WI38 (cell line): ENCODE measurements around the gene SOX12.
"Not testable (repeated sequence)": the region's sequence is repeated elsewhere in the genome, so short reads cannot be mapped to it uniquely, and the experiment has no call there.

Experiments used
- H3K4me3 ChIP-seq: 2 replicates; pipeline ENCODE4 v1.5.1; 2011; ENCODE audit warnings: low read depth, mild to moderate bottlenecking, control low read depth, low read length
- TF ChIP-seq, protein P1 (sequence below): IDR thresholded peaks from 2 replicates; pipeline ENCODE4 v1.5.1; 2012; ENCODE audit warnings: low read depth, mild to moderate bottlenecking, control low read depth, low read length

The SOX12 gene

DNA sequence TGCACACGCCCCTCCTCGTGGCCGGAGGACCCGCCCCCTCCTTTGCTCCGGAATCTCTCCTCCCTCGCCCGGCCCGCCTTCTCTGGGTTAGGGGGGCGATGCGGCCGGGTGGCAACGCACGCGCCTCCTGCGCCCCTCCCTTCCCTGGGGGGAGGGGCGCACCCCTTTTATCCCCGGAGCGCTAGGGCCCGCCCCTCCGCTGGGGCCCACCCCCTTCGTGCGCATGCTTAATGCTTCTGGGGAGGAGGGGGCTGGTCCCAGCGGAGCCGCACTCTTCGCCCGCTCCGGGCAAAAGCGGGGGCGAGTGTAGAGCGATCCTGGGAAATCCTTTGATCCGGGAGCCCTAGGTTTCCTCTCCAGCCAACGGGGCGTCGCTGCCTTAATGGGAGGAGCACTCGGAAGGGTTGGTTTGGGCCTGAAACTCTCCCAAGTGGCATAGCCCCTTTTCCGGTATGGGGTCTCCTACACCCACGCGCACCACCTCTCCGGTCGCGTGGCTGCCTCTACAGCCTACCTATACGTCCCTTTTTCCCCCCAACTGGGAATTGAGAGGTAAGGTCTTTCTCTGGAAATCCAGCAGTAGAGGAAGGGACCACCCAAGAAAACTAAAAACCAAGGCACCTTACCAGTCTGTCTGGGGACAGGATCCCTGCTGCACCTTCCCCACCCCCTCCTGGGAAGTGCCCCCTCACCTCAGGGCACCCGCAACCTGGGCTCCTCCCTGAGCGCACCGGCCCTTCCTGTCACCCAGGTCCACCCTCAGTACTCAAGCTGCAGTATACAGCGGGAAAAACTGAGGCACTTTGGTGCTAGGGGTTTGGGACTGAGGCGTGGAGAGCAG lies 2.1 kb downstream of the SOX12 start:
- TF ChIP-seq, protein P1, sequence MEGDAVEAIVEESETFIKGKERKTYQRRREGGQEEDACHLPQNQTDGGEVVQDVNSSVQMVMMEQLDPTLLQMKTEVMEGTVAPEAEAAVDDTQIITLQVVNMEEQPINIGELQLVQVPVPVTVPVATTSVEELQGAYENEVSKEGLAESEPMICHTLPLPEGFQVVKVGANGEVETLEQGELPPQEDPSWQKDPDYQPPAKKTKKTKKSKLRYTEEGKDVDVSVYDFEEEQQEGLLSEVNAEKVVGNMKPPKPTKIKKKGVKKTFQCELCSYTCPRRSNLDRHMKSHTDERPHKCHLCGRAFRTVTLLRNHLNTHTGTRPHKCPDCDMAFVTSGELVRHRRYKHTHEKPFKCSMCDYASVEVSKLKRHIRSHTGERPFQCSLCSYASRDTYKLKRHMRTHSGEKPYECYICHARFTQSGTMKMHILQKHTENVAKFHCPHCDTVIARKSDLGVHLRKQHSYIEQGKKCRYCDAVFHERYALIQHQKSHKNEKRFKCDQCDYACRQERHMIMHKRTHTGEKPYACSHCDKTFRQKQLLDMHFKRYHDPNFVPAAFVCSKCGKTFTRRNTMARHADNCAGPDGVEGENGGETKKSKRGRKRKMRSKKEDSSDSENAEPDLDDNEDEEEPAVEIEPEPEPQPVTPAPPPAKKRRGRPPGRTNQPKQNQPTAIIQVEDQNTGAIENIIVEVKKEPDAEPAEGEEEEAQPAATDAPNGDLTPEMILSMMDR: no peak

DNA sequence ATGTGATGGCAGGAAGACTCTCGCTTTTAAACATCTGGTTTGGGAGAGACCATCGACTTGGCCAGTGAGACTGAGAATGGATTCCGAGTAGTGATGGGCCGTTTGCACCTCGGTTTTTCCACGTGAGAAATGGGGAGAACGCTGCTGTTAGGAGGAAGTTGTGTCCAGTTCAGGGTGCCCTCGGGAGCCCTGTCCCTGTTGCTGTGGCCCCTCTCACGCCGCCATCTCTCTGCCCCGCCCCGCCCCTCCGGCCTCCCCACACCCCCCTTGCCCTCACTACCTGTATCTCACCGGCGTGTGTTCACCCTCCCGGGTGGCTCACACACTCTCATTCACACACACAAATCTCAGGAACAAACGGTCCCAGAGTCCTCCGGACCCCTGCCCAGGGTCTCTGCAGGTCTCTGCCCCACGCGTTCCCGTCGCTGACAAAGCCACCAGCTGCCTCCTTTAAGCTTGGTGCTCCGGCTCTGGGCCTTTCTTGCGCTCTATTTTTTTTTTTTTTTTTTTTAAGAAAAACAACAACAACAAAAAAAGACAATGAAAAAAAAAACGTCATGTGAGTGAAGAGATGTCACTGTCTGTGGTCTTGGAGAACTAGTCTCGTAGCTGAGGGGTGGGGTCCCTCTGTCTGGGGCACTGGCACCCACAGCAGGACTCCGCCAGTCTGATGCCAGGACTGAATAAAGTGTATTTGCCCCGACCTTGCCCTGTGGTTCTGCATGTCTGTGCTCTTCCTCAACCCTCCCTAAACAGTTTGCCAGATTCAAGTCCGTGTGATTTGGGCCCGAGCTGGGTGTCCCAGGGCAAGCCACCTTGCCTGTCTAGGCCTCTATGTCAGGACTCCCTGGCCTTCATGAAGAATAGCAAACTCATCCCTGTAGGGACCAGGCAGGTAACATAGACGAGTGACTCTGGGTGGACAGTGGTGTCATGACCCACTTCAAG lies 2.9 kb downstream of the SOX12 start:
- H3K4me3 ChIP-seq: peak overlapping the region; percentile 83
- TF ChIP-seq, protein P1: no peak

More for the DNA sequence above, 2.1 kb downstream of the SOX12 start:
- H3K4me3 ChIP-seq: peak overlapping the region; percentile 83

DNA sequence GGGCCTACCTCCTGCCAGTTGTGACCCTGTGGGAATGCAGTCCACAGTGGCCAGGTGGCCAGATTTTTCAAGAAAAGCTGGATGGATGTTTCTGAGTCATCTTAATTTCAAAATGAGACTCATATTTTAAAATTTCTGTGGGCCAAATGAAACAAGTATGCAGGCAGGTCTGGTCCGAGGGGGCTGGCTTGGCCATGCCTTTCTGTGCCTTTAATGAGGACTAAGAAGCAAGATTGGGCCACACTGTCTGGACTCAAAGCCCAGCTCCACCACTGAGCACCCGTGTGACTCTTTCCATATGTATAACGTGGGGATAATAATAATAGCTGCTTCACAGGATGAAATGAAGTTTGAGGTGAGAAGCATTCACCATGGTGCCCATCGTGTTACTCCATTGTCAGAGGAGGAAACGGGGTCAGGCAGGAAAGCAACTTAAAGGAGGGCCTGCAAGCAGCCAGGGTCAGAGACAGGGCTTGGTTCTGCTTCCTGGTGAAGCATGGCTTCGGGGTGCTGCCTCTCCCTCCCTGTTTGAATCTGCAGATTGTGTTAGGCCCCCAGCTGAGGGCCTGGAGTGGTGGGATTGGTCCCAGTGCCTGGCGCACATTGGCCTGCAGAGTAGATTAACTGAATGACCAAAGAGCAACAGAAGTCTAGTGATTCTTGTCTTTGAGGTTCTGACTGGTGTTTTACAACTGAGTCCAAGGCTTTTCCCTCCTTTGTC lies 3.8 kb downstream of the SOX12 start:
- H3K4me3 ChIP-seq: 0 out of 2 replicates have a peak overlapping the region, but pooled peaks have one; percentile 83
- TF ChIP-seq, protein P1: no peak

DNA sequence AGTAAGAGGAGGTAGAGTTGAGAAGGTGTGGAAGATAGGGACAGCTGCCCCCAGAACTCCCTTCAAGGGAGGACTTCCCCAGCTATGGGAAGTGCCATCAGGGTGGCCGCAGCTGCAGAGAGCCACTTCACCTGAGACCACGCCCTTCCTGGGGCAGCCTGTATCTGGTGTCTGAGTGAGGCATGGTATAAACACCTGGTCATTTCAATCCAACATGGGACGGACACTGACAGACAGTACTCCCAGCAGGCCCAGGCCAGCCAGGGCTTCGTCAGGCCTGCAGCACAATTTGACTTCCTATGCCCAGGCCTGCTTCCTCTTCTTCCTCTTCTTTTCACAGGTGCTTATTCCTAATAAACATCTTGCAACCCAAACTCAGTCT lies 4.5 kb downstream of the SOX12 start:
- TF ChIP-seq, protein P1: no peak
- no peak overlapping the region for H3K4me3 ChIP-seq

DNA sequence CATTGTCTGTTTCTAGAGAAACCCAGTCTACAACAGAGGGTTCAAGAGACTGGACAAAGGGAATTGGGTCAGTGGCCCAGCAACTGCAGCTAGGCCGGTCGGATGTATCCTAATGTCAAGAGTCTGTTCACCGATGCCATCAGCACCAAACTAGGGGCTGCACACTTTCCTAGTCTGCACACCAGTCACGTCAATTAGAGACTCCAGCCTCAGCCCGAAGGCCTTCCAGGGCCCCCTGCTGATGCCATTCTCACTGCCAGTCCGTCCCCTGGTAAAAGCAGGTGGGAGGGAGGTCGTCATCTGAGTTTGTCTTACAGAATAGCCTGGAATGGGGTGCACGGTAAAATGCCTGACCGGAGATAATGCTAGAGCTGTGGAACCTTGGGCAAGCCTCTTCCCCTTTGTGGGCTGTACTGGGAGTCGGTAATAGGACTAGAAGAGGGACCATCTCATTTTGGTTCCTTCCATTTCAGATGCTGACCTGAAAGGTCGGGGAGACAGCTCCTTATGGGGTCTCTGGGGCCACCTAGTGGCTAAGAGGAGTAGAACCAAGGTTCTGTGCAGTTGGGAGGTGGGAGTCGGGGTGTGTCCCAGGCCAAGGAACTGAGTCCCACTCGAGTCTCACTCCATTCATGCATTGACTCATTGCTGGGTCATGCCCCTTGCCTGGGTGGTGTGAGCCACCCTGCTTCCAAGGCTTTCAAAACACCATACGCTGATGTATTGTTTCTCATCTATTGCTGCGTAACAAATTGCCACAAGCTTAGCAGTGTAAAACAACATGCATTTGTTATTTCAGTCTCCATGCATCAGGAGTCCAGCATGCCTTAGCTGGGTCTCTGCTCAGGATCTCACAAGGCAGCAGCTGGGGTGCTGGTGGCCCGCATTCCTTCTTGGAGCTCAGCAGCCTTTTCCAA lies 5.1 kb downstream of the SOX12 start:
- H3K4me3 ChIP-seq: no peak overlapping the region
- TF ChIP-seq, protein P1: peak; percentile 89

DNA sequence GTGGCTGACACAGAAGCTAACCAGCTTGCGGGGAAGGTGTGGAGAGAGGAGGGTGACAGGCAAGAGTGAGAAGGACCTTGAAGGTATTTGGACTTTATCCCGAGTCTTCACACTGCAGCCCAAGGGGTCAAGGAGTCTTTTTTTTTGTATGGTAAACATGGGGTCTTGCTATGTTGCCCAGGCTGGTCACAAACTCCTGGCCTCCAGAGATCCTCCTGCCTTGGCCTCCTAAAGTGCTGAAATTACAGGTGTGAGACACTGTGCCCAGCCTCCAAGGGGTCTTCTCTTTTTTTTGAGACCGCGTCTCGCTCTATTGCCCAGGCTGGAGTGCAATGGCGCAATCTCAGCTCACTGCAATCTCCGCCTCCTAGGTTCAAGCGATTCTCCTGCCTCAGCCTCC lies 9.2 kb downstream of the SOX12 start:
- no peak overlapping the region for H3K4me3 ChIP-seq
- TF ChIP-seq, protein P1: no peak

DNA sequence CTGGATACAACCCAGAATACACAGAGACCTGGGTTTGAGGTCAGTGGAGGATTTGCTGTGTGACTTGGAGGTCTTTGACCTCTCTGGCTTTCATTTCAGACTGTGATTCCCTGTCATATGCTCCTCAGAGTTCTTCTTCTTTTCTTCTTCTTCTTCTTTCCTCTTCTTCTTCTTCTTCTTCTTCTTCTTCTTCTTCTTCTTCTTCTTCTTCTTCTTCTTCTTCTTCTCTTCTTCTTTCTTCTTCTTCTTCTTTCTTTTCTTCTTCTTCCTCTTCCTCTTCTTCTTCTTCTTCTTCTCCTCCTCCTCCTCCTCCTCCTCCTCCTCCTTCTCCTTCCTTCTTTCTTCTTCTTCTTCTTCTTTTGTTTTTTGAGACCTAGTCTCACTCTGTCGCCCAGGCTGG lies 10.7 kb downstream of the SOX12 start:
- not testable (repeated sequence) for H3K4me3 ChIP-seq
